GM12801 (cell line): Measurements from ENCODE around the gene OBI1.

Source experiments
- TF ChIP-seq, protein P1 (sequence below): IDR thresholded peaks from one replicate; pipeline ENCODE4 v1.5.1; 2011; ENCODE audit warnings: control low read depth; ENCODE audit not compliant: insufficient read length; ENCODE audit errors: extremely low read depth

Gene OBI1

DNA sequence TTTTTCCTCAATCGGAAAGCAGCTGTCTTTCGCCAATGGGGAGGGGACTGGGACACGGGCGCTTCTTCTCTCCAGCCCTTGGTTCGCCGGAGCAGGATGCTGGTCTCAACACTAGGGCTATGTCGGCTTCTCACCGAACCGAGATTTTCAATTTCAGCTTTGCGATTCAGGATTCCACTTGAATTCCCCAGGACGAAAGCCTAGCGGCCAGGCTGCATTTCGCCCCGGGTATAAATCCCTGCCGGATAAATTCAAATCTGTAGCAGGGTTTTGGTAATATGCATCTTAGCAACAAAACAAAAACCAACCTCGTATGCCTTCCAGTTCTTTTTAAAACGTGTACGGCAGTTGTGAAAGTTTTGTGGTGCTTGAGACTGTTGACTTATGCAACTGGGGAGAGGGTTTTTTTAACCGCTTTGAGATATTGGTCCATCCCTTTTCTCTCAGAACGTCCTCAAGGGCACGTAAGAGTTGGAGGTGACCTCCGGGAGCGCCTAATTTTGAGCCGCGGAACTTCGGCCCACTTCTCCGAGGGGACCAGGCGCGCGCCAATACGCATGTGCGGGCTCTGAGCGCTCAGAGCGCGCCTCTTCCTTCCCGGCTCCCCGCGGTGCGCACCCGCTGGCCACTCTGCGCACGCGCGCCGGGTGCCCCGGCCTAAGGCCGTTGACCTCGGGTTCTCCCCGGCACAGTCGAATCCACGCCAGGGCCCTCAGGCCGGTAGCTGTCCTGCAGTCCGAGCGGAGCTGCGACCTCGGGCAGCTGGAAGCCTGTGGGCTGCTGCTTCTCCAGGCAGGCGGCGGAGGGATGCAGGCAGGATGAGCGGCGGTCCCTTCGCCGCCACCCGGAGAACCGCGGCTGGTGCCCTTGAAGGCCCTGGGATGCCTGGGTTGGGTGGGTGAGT is 63.2 kb downstream of the OBI1 start:
- TF ChIP-seq, protein P1, sequence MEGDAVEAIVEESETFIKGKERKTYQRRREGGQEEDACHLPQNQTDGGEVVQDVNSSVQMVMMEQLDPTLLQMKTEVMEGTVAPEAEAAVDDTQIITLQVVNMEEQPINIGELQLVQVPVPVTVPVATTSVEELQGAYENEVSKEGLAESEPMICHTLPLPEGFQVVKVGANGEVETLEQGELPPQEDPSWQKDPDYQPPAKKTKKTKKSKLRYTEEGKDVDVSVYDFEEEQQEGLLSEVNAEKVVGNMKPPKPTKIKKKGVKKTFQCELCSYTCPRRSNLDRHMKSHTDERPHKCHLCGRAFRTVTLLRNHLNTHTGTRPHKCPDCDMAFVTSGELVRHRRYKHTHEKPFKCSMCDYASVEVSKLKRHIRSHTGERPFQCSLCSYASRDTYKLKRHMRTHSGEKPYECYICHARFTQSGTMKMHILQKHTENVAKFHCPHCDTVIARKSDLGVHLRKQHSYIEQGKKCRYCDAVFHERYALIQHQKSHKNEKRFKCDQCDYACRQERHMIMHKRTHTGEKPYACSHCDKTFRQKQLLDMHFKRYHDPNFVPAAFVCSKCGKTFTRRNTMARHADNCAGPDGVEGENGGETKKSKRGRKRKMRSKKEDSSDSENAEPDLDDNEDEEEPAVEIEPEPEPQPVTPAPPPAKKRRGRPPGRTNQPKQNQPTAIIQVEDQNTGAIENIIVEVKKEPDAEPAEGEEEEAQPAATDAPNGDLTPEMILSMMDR, result no peak

DNA sequence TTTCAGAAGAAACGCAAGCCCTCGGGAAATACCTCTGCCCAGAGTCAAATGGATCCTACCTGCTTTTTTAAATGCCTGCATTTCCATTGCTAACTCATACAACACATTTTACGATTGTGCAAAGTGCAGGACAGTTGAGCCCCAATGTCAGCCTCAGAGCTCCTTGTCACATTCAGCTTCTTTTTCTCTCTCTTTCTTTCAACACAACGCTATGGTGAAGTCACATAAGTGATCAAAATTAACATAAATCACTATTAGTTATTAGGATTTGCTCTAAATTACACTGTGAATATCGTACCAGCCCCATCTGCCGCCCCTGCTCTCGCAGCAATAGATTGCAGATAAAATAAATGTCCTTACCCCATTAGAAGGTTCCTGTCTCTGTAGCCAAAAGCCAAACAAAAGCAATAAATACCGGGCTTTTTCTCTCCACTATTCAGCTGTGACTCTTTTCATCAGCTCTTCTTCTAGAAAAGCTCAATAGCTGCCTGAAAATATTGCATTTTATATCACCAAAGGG is 64.4 kb downstream of the OBI1 start:
- TF ChIP-seq, protein P1, result no peak

DNA sequence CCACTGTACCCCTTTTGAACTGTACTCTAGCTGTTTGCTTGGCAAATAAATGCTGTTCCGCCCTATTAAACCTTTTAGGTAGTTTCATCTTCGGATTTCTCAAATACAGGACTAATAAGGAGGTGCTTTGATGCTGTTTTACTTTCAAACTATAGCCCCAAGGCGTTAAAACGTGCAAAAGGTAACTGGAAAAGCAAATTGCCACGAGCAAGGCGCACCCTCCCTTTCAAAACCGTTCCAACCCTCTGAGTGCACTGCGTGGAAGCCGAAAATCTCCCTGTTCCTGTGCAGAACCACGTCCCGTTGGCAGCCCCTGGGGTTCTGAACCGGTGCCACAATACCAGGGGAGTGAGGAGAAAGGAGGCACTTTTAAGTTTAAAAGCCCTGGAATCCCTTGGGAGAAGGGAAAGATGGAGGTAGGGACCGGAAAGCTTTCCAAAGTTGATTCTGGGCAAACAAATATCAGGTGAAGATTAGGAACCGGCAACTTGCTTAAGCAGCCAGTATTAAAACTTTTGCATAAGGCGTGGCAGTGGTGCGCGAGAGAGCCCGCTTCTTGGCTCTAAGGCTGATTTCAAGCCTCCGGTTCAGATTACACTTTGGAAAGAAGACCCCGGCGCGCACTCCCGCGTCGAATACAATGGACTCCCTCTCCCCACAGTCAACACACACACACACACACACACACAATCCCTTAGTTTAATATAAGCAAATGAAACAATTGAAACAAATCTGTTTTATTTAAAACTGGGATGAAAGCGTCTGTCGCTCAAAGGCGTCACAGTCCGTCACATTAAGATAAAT is 65.1 kb downstream of the OBI1 start:
- TF ChIP-seq, protein P1, result no peak

DNA sequence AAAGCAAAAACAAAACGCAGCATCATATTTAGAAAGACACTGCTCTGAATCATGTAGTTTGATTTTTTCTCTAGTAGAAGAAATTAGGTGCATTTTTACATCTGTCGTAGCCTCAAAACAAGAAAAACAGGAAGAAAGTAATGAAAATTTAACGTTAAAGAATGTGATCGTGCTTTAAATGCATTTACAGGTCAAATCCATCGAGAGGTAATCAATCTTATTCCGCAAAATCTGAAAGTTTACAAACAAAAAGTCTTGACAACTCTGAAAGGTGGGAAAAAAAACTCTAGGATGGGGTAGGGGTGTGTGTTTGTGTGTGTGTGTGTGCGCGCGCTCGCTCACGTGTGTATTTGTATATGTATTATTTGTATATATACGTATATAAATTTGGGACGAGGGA is 65.8 kb downstream of the OBI1 start:
- TF ChIP-seq, protein P1, result no peak

DNA sequence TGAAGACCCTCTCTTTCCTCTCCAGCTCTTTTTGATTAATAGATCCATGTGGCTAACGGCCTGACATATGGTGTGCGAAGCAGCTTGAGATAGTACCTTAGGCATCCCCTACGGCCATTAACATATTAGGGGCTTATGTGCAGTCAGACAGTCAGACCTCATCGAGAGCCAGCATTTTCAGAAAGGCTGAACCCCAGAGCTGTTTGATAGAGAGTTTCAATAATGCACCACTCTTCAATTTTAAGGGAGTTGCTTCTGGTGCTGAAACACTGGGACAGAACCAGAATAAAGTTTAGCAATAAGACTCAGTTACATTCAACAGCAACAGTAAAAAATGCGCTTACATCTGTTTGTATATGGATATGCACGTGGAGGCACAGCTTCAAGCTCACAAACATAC is 66.4 kb downstream of the OBI1 start:
- TF ChIP-seq, protein P1, result no peak

DNA sequence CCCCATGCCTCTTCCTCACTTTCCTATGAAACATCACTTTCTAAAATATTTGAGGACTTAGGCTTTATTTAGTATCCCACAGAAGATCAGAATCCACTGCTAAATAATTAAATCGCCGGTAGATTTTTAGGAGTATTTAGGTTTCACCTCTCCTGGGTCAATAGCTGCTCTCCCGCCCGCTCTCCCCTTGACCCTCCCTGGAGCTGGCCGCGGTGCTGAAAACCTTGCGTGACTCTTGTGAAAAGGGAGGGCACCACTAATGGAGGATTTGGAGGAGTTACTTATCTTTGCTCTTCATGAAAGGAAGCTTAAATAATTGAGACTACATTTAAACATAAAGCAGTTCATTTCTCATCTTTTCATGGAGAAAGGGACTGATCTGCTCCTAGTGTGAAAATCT is 69.7 kb downstream of the OBI1 start:
- TF ChIP-seq, protein P1, result no peak

DNA sequence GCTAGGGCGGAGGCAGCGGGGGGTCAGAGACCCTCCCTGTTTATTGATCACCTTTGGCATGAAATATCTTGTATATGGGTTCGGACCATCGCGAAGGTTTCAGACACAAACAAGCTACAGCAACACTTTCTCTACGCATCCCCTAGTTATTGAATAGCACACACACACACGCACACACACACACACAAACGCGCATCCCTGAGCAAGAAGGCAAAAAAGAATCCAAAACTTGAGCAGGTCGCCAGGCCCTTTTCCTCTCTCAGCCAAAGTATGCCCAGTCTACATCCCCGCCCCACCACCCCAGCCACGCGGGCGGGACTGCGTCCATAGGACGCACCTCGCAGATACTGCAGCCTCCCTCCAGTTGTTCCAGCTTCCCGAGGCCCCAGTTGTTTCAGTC is 71.6 kb downstream of the OBI1 start:
- TF ChIP-seq, protein P1, result no peak
